Stomach (tissue), 9 donors: ENCODE results near the gene IDI2. TPM values are rescaled to one million over a fixed set of nuclear protein-coding genes. Genes with fewer than 3 reads are reported as not detected.

Experiments used
- DNase-seq, 2 donors: peaks; one replicate each; pipeline versions ENCODE4 v3.0.0 to v3.0.0-alpha.2; 2013 to 2019
- H3K27ac ChIP-seq, 5 donors: fragments of 200-600 bp in 4 of 5; sonication (generic) in 4 of 5; one replicate each; pipeline ENCODE4 v1.5.1; 2013 to 2019; ENCODE audit warnings: mild to moderate bottlenecking in 1 of 5, moderate library complexity in 1 of 5
- H3K27me3 ChIP-seq, 3 donors: fragments of 200-600 bp; sonication (generic); one replicate each; pipeline ENCODE4 v1.5.1; 2017 to 2019; ENCODE audit warnings: mixed run types in 1 of 3
- H3K36me3 ChIP-seq, 4 donors: fragments of 200-600 bp; sonication (generic); 1 replicate in 3 of 4; 2 replicates in 1 of 4; pipeline ENCODE4 v1.5.1; 2016 to 2019
- H3K4me1 ChIP-seq, 4 donors: fragments of 200-600 bp; sonication (generic); one replicate each; pipeline ENCODE4 v1.5.1; 2016 to 2019
- H3K4me3 ChIP-seq, 4 donors: fragments of 200-600 bp; sonication (generic) in 3 of 4; one replicate each; pipeline ENCODE4 v1.5.1; 2016 to 2019; ENCODE audit warnings: mild to moderate bottlenecking in 1 of 4
- H3K9me3 ChIP-seq, 4 donors: fragments of 200-600 bp; sonication (generic); one replicate each; pipeline ENCODE4 v1.5.1; 2016 to 2019
- EP300 ChIP-seq: sonication (generic); formaldehyde crosslinking; IDR thresholded peaks from one replicate; pipeline ENCODE4 v1.6.1; 2017; ENCODE audit warnings: antibody characterized with exemption
- POLR2A ChIP-seq, 4 donors: fragments of 450-650 bp; IDR thresholded peaks; one replicate each; pipeline ENCODE4 v1.6.1; 2016; ENCODE audit warnings: antibody characterized with exemption in 4 of 4, control low read depth in 2 of 4, mild to moderate bottlenecking in 1 of 4, moderate library complexity in 1 of 4
- POLR2AphosphoS5 ChIP-seq, 3 donors: sonication (generic); formaldehyde crosslinking; IDR thresholded peaks; one replicate each; pipeline ENCODE4 v1.6.1; 2016; ENCODE audit warnings: antibody characterized with exemption in 3 of 3
- WGBS, 5 donors: extraction: QIAGEN DNeasy Blood & Tissue Kit in 3 of 5; methylation state at CpG; one replicate each; pipeline versions ENCODE4 v1.1.5 to v1.1.7; 2013 to 2018; 5-methylcytosine and 5-hydroxymethylcytosine counted together
- intact Hi-C: fragments of 100-400 bp; cut with DNase I; formaldehyde crosslinking; loops from one replicate; pipeline ENCODE4 v1.15.1; 2023; ENCODE audit warnings: low total_unique reads
- polyA plus RNA-seq, 3 donors: library from polyadenylated mRNA; stranded (reverse); fragments of 200-250 nt; gene quantifications; one replicate each; pipeline ENCODE4 v1.2.3, GENCODE V29; 2013
- total RNA-seq, 5 donors: library from RNA; depleted of rRNA; stranded (reverse); fragments of >200 nt; gene quantifications; one replicate each; pipeline versions ENCODE4 v1.1.0 to v1.2.3, GENCODE V29; 2014 to 2016
- TF ChIP-seq, protein P1 (sequence below), 7 experiments: fragments of 450-650 bp in 4 of 7; fragments of 200-600 bp in 3 of 7; sonication (generic) in 3 of 7; IDR thresholded peaks; one replicate each; pipeline ENCODE4 v1.5.1; 2016 to 2019; ENCODE audit warnings: antibody characterized with exemption in 7 of 7, control low read depth in 2 of 7, mild to moderate bottlenecking in 1 of 7
- donor health status: healthy with polysubstance abuse.
- donor health status: Bipolar disorder and iron deficiency.
- donor health status: healthy.

Gene IDI2
- total and polyA plus RNA-seq, 8 donors = 2.9 TPM; not detected in 7

GRCh38 chr10:974038-974784, 51.4 kb downstream of the IDI2 start:
- peaks cover 0 to 14% (median 7%) of the 10 kb centered on the region in 4 donors for H3K9me3 ChIP-seq
- H3K27me3 ChIP-seq = no peaks in the 10 kb centered on the region
- peak overlapping the region; percentile 83 to 87 (median 85) for H3K27ac ChIP-seq
- WGBS, 5 donors = 25 to 49% (median 43%) methylated on average over 20 of the region's 20 CpGs
- peaks cover 18 to 58% (median 53%) of the 10 kb centered on the region in 4 donors for H3K4me1 ChIP-seq
- H3K4me3 ChIP-seq = no peak overlapping the region
- intact Hi-C loops = no loop called here
- H3K36me3 ChIP-seq = no peaks in the 10 kb centered on the region
- TF ChIP-seq POLR2A (IDR thresholded peaks at IDR 0.05) (no peak), POLR2AphosphoS5 (IDR thresholded peaks at IDR 0.05) (peak in 2 of 3 donors; percentile 67 to 73), EP300 (no peak)
- DNase-seq = peak; percentile 86 to 90

DNA sequence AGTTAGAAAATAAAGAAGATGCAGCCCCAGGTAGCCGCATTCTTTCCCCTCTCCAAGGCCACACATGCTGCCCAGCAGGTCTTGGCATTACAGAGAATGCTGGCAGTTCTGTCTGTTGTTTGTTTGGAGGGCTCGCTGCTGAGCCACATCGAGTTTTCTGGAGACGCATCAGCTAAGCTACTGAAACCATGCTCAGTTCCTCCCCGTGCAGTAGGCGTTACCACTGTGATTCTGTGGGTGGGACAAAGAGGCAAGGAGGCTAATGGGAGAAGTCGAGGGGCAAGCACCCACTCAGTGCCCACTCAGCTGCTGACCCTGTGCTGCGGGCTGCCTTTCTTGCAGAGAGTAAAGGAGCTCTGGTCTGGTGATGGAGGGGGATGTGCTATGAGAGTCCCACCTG, 52.9 kb downstream of the IDI2 start:
- no peak for DNase-seq
- intact Hi-C loops = no loop called here
- Histone ChIP-seq H3K4me1 (peaks cover 18 to 58% (median 53%) of the 10 kb centered on the region in 4 donors), H3K27me3 (no peaks in the 10 kb centered on the region), H3K36me3 (no peaks in the 10 kb centered on the region), H3K4me3 (no peak overlapping the region), H3K27ac (peak overlapping the region; percentile 3 to 87 (median 84)), H3K9me3 (no peaks in the 10 kb centered on the region)
- TF ChIP-seq EP300 = no peak
- TF ChIP-seq POLR2AphosphoS5 (IDR thresholded peaks at IDR 0.05) = no peak
- TF ChIP-seq, protein P1, sequence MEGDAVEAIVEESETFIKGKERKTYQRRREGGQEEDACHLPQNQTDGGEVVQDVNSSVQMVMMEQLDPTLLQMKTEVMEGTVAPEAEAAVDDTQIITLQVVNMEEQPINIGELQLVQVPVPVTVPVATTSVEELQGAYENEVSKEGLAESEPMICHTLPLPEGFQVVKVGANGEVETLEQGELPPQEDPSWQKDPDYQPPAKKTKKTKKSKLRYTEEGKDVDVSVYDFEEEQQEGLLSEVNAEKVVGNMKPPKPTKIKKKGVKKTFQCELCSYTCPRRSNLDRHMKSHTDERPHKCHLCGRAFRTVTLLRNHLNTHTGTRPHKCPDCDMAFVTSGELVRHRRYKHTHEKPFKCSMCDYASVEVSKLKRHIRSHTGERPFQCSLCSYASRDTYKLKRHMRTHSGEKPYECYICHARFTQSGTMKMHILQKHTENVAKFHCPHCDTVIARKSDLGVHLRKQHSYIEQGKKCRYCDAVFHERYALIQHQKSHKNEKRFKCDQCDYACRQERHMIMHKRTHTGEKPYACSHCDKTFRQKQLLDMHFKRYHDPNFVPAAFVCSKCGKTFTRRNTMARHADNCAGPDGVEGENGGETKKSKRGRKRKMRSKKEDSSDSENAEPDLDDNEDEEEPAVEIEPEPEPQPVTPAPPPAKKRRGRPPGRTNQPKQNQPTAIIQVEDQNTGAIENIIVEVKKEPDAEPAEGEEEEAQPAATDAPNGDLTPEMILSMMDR (IDR thresholded peaks at IDR 0.05) = no peak
- no peak for TF ChIP-seq POLR2A (IDR thresholded peaks at IDR 0.05)
- 78 to 91% (median 89%) methylated on average over 8 of the region's 8 CpGs for WGBS, 5 donors

DNA sequence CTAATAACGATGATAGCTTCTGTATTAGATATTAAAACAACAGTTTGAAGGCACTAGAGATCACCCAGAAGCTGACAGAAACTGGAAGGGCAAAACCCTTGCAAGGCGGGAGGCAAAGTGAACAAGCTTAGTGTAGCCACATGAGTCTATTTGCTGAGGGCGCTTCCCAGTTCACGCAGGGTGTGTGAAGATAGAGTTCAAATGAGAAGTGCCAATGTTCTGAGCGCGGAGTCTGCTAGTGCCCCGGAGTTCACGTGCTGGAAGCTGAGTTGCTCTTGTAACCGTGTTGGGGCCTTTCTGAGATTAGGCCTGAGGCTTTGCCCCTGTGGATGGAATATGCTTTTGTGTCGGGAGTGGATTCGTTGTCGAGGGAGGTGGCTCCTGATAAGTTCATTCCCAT, 54.0 kb downstream of the IDI2 start:
- peak; percentile 74 to 88 for DNase-seq
- intact Hi-C loops = no loop called here
- Histone ChIP-seq H3K4me3 (no peak overlapping the region), H3K9me3 (no peaks in the 10 kb centered on the region), H3K36me3 (no peaks in the 10 kb centered on the region), H3K27me3 (no peaks in the 10 kb centered on the region), H3K4me1 (peaks cover 18 to 58% (median 53%) of the 10 kb centered on the region in 4 donors), H3K27ac (peak overlapping the region; percentile 83 to 87 (median 84))
- 29 to 47% (median 36%) methylated on average over 12 of the region's 12 CpGs for WGBS, 5 donors
- TF ChIP-seq POLR2A (IDR thresholded peaks at IDR 0.05) = no peak
- TF ChIP-seq POLR2AphosphoS5 (IDR thresholded peaks at IDR 0.05) = peak in 2 of 3 donors; percentile 62 to 73

DNA sequence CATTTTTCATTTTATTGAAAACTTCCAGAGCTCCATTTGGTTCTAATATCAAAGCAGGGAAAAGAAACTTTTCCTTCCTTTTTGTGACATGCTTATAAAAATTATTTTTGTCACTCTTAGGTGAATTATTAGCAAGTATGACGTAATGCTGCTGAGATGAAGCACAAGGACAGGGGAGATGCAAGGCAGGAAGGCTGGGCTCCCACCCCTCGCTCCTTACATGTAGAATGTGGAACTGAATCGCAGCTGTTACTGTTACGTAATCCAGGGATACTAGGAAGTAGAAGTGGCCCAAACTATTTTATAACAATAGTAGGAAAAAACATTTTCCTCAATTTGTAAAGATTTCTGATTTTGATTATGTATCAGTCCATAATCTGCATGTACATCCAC, 54.5 kb downstream of the IDI2 start:
- DNase-seq = peak in 1 of 2 donors; percentile 79
- TF ChIP-seq POLR2A (IDR thresholded peaks at IDR 0.05) (no peak), EP300 (no peak), POLR2AphosphoS5 (IDR thresholded peaks at IDR 0.05) (no peak)
- TF ChIP-seq, protein P1 (IDR thresholded peaks at IDR 0.05) = no peak
- peak overlapping the region in 2 of 4 donors; percentile 11 to 20 for H3K4me3 ChIP-seq
- no peaks in the 10 kb centered on the region for H3K27me3 ChIP-seq
- H3K4me1 ChIP-seq = peaks cover 18 to 58% (median 53%) of the 10 kb centered on the region in 4 donors
- no peaks in the 10 kb centered on the region for H3K36me3 ChIP-seq
- 19 to 48% (median 27%) methylated on average over 4 of the region's 4 CpGs for WGBS, 5 donors
- H3K9me3 ChIP-seq = no peaks in the 10 kb centered on the region
- H3K27ac ChIP-seq = peak overlapping the region; percentile 83 to 87 (median 84)
- intact Hi-C loops = no loop called here

GRCh38 chr10:970311-971149, 55.1 kb downstream of the IDI2 start:
- Histone ChIP-seq H3K27me3 (no peaks in the 10 kb centered on the region), H3K36me3 (no peaks in the 10 kb centered on the region), H3K4me1 (peaks cover 18 to 58% (median 53%) of the 10 kb centered on the region in 4 donors), H3K9me3 (no peaks in the 10 kb centered on the region), H3K4me3 (peak overlapping the region in 2 of 4 donors; percentile 11 to 20), H3K27ac (peak overlapping the region; percentile 83 to 92 (median 85))
- intact Hi-C loops = no loop called here
- peak; percentile 66 to 81 for DNase-seq
- peak; percentile 4 to 61 (median 5) for TF ChIP-seq POLR2AphosphoS5 (IDR thresholded peaks at IDR 0.05)
- TF ChIP-seq, protein P1 (IDR thresholded peaks at IDR 0.05) = no peak
- no peak for TF ChIP-seq POLR2A (IDR thresholded peaks at IDR 0.05)
- WGBS, 5 donors = 12 to 18% (median 15%) methylated on average over 14 of the region's 14 CpGs
